ENCODE measurements around the gene MAD1L1.

MAD1L1 gene

DNA sequence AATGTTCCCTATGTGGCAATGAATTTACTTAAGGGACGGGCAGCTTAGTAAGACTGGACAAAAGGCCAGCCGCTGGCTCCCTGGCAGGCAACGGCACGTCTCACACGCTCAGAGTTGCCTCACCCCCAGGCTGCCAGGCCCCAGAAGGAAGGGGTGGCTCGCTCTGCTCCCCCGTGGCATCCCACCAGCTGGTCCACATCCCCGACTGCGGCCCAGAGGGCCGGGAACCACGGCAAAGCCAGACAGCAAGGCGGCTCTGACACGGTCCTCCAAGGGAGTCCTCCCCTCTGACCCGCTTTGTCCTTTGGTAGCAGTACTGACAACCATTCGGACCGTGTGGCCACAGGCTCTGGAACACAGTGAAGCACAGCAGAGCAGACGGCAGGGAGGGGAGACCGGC, 43.4 kb upstream of the MAD1L1 start:
- ChIA-PET CTCF (no interaction called here), POLR2A (ENCODE audit: low non-redundant PET) (no interaction called here)
- TF ChIP-seq, protein P1, sequence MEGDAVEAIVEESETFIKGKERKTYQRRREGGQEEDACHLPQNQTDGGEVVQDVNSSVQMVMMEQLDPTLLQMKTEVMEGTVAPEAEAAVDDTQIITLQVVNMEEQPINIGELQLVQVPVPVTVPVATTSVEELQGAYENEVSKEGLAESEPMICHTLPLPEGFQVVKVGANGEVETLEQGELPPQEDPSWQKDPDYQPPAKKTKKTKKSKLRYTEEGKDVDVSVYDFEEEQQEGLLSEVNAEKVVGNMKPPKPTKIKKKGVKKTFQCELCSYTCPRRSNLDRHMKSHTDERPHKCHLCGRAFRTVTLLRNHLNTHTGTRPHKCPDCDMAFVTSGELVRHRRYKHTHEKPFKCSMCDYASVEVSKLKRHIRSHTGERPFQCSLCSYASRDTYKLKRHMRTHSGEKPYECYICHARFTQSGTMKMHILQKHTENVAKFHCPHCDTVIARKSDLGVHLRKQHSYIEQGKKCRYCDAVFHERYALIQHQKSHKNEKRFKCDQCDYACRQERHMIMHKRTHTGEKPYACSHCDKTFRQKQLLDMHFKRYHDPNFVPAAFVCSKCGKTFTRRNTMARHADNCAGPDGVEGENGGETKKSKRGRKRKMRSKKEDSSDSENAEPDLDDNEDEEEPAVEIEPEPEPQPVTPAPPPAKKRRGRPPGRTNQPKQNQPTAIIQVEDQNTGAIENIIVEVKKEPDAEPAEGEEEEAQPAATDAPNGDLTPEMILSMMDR (conservative IDR thresholded peaks at IDR 0.05; ENCODE audit: low read depth) = no peak
- DNase-seq (ENCODE audit: low spot score) = no peak
- H3K27ac ChIP-seq = no peak overlapping the region

DNA sequence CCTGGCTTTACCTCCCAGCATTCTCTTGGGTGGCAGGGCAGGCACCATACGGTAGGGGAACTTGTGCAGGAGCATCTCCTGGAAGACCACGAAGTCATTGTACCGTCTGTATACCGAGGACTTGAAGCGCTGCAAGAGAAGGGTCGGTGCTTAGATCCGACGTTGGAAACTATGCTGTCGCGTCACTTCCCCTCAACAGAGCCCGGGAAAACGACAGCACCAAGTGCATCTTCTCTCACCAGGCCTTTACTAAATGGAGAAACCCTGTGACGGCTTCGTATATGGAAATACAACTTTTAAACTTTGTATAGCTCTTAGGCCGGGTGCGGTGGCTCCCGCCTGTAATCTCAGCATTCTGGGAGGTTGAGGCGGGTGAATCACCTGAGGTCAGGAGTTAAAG, 42.4 kb upstream of the MAD1L1 start:
- no peak for DNase-seq (ENCODE audit: low spot score)
- H3K27ac ChIP-seq = no peak overlapping the region; the same call in 1 of the 2 replicates
- ChIA-PET CTCF (no interaction called here), POLR2A (ENCODE audit: low non-redundant PET) (no interaction called here)
- TF ChIP-seq, protein P1 (conservative IDR thresholded peaks at IDR 0.05; ENCODE audit: low read depth) = no peak

DNA sequence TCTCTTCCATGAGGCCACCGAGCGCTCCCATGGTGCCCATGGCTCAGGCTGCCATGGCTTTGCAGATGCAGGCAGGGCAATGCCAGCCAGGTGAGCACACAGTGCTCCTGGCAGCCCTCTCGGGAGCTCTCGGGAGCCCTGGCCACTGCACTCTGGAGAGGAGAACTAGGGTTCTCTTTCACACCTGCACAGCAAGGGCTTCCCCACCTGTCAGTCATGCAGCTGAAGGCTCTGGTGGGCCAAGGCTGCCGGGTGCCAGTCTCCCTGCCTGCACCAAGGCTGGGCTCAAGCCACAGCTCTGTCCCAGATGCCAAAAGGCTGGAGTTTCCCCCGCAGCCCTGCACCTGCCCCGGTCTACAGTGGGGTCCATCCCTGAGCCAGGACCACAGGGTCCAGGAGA, 41.9 kb upstream of the MAD1L1 start:
- CTCF ChIA-PET = no interaction called here
- POLR2A ChIA-PET (ENCODE audit: low non-redundant PET) = no interaction called here
- H3K27ac ChIP-seq = no peak overlapping the region; the same call in 1 of the 2 replicates
- TF ChIP-seq, protein P1 (conservative IDR thresholded peaks at IDR 0.05; ENCODE audit: low read depth) = no peak
- no peak for DNase-seq (ENCODE audit: low spot score)

- no peak for DNase-seq (ENCODE audit: low spot score)
- CTCF ChIA-PET = interaction anchor here (0.5 kb wide), 1 partner anchor 75 kb away, joined by 5 read pairs; no protein-coding TSS in a partner anchor
Observed at GRCh38 chr7:2273866-2274265, 41.1 kb upstream of the MAD1L1 start.

GRCh38 chr7:2272031-2272430, 39.3 kb upstream of the MAD1L1 start:
- no peak for DNase-seq (ENCODE audit: low spot score)
- ChIA-PET POLR2A (ENCODE audit: low non-redundant PET) (no interaction called here), CTCF (interaction anchor here (0.7 kb wide), 1 partner anchor 26 kb away, joined by 3 read pairs; no protein-coding TSS in a partner anchor)
- 0 out of 2 replicates have a peak overlapping the region, but pooled peaks have one; percentile 2 for H3K27ac ChIP-seq
- TF ChIP-seq, protein P1 (conservative IDR thresholded peaks at IDR 0.05; ENCODE audit: low read depth) = no peak

More at GRCh38 chr7:2273866-2274265, 41.1 kb upstream of the MAD1L1 start:
- no peak overlapping the region; the same call in 1 of the 2 replicates for H3K27ac ChIP-seq
- TF ChIP-seq, protein P1 (conservative IDR thresholded peaks at IDR 0.05; ENCODE audit: low read depth) = no peak
- POLR2A ChIA-PET (ENCODE audit: low non-redundant PET) = no interaction called here

DNA sequence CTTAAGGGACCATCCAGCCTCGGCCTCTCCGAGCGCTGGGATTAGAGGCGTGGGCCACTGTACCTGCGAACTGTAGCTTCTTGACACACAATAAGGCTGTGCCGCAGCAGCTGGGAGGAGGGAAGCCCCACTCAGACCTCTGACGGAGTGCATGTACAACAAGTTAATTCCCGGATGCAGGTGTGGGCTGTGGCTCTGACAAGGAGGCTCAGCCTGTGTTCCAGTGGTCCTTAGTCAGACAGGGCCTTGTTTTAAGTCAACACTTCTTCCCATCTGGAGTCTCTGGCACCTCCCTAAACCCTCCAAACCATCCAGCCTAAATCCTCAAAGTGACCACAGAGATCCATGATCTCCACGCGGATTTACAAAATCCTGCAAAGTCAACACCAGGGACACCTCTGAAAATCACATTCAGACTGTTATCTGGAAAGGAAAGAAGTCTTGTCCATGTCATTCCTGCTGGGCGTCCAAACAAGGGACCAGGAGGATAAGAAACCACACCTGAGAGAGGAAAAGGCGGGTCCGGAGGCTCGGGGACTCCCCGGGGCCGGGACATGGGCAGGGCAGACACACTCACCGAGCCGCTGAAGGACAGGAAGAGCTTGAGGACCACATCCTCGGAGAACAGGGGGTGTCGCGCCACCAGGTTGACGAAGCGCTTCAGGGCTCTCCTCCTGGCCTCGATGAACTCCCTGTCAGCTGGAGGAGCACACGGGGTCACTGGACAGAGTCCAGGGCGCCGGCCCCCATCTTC, 38.7 kb upstream of the MAD1L1 start:
- ChIA-PET POLR2A (ENCODE audit: low non-redundant PET) (no interaction called here), CTCF (no interaction called here)
- DNase-seq (ENCODE audit: low spot score) = no peak
- H3K27ac ChIP-seq = 0 out of 2 replicates have a peak overlapping the region, but pooled peaks have one; percentile 2
- TF ChIP-seq, protein P1 (conservative IDR thresholded peaks at IDR 0.05; ENCODE audit: low read depth) = no peak

All from RWPE1 (cell line).